Liver (tissue), 10 donors: ENCODE data around the gene DIPK1B. TPM values are rescaled to one million over a fixed set of nuclear protein-coding genes. Genes with fewer than 3 reads are reported as not detected.

Experiments used
- DNase-seq: peaks from one replicate; pipeline ENCODE4 v3.0.0-alpha.2; 2017; ENCODE audit warnings: low spot score
- H3K27ac ChIP-seq, 2 donors: one replicate each; pipeline ENCODE4 v1.7.0; 2013; ENCODE audit warnings: inconsistent platforms in 2 of 2, low read length in 2 of 2, control low read depth in 1 of 2, low read depth in 1 of 2, mild to moderate bottlenecking in 1 of 2
- H3K27me3 ChIP-seq, 4 donors: one replicate each; pipeline versions ENCODE4 v1.6.1 to v1.7.0; 2013; ENCODE audit warnings: low read length in 3 of 4, inconsistent platforms in 1 of 4, mild to moderate bottlenecking in 1 of 4, moderate library complexity in 1 of 4; ENCODE audit not compliant: control insufficient read depth in 4 of 4, insufficient read depth in 4 of 4
- H3K36me3 ChIP-seq, 4 donors: one replicate each; pipeline versions ENCODE4 v1.6.1 to v1.7.0; 2013; ENCODE audit warnings: low read length in 3 of 4, mild to moderate bottlenecking in 3 of 4, low read depth in 1 of 4, moderate library complexity in 1 of 4; ENCODE audit not compliant: control insufficient read depth in 4 of 4, insufficient read depth in 3 of 4
- H3K4me1 ChIP-seq, 4 donors: one replicate each; pipeline versions ENCODE4 v1.6.1 to v1.7.0; 2013; ENCODE audit warnings: low read length in 3 of 4, mild to moderate bottlenecking in 3 of 4, moderate library complexity in 1 of 4; ENCODE audit not compliant: control insufficient read depth in 4 of 4, insufficient read depth in 4 of 4
- H3K4me3 ChIP-seq, 3 donors: one replicate each; pipeline versions ENCODE4 v1.6.1 to v1.7.0; 2013; ENCODE audit warnings: low read length in 3 of 3, control low read depth in 1 of 3, low read depth in 1 of 3, mild to moderate bottlenecking in 1 of 3
- H3K9ac ChIP-seq, 2 donors: one replicate each; pipeline ENCODE4 v1.7.0; 2013; ENCODE audit warnings: low read length in 2 of 2, mild to moderate bottlenecking in 2 of 2, moderate library complexity in 2 of 2, control low read depth in 1 of 2, low read depth in 1 of 2
- H3K9me3 ChIP-seq, 4 donors: one replicate each; pipeline versions ENCODE4 v1.6.1 to v1.7.0; 2013; ENCODE audit warnings: low read length in 3 of 4; ENCODE audit not compliant: control insufficient read depth in 4 of 4
- EGR1 ChIP-seq, 2 donors: IDR thresholded peaks; 2 replicates each; pipeline ENCODE4 v1.6.1; 2016 to 2018; ENCODE audit warnings: antibody characterized with exemption in 2 of 2, low read depth in 2 of 2
- FOXA1 ChIP-seq: IDR thresholded peaks from 2 replicates; pipeline ENCODE4 v1.6.1; 2016; ENCODE audit warnings: antibody characterized with exemption
- GABPA ChIP-seq, 2 donors: IDR thresholded peaks in 1 of 2; conservative IDR thresholded peaks in 1 of 2; 2 replicates each; pipeline ENCODE4 v1.6.1; 2016; ENCODE audit warnings: antibody characterized with exemption in 2 of 2, mild to moderate bottlenecking in 1 of 2, moderate library complexity in 1 of 2
- HNF4A ChIP-seq, 2 donors: conservative IDR thresholded peaks; 2 replicates each; pipeline ENCODE4 v1.6.1; 2016; ENCODE audit warnings: antibody characterized with exemption in 2 of 2, mild to moderate bottlenecking in 2 of 2
- HNF4G ChIP-seq: IDR thresholded peaks from 2 replicates; pipeline ENCODE4 v1.6.1; 2016; ENCODE audit warnings: antibody characterized with exemption
- JUND ChIP-seq, 2 donors: IDR thresholded peaks; 2 replicates each; pipeline ENCODE4 v1.6.1; 2016; ENCODE audit warnings: antibody characterized with exemption in 2 of 2
- NR2F2 ChIP-seq: IDR thresholded peaks from 2 replicates; pipeline ENCODE4 v1.6.1; 2016; ENCODE audit warnings: antibody characterized with exemption
- RAD21 ChIP-seq, 2 donors: IDR thresholded peaks; 2 replicates each; pipeline ENCODE4 v1.6.1; 2016; ENCODE audit warnings: antibody characterized with exemption in 2 of 2, mild to moderate bottlenecking in 2 of 2
- RXRA ChIP-seq, 2 donors: IDR thresholded peaks; 2 replicates each; pipeline ENCODE4 v1.6.1; 2017 to 2018; ENCODE audit warnings: antibody characterized with exemption in 2 of 2, mild to moderate bottlenecking in 1 of 2
- SP1 ChIP-seq: IDR thresholded peaks from 2 replicates; pipeline ENCODE4 v1.6.1; 2018; ENCODE audit warnings: antibody characterized with exemption, mild to moderate bottlenecking
- TAF1 ChIP-seq: conservative IDR thresholded peaks from 2 replicates; pipeline ENCODE4 v1.6.1; 2016; ENCODE audit warnings: antibody characterized with exemption, mild to moderate bottlenecking
- YY1 ChIP-seq: IDR thresholded peaks from 2 replicates; pipeline ENCODE4 v1.6.1; 2016; ENCODE audit warnings: antibody characterized with exemption, mild to moderate bottlenecking
- WGBS: extraction: QIAGEN DNeasy Blood & Tissue Kit; methylation state at CpG from one replicate; pipeline ENCODE4 v1.1.7; 2013; 5-methylcytosine and 5-hydroxymethylcytosine counted together
- polyA plus RNA-seq, 2 donors: library from polyadenylated mRNA; stranded (reverse) in 1 of 2; unstranded in 1 of 2; fragments of 200-250 nt in 1 of 2; fragments of >200 nt in 1 of 2; fragmentation: Nextera tagmentation in 1 of 2; extraction: Ambion mirVana in 1 of 2; gene quantifications; one replicate each; pipeline versions ENCODE4 v1.2.1 to v1.2.3, GENCODE V29; 2013 to 2015
- small RNA-seq: library from RNA; depleted of rRNA; stranded (forward); fragments of <200 nt; gene quantifications from one replicate; pipeline ENCODE3, GENCODE V24; 2014
- total RNA-seq, 2 donors: library from RNA; depleted of rRNA; stranded (reverse); fragments of >200 nt; gene quantifications; one replicate each; pipeline ENCODE4 v1.2.3, GENCODE V29; 2014
- TF ChIP-seq, protein P1 (sequence below): IDR thresholded peaks from 2 replicates; pipeline ENCODE4 v1.6.1; 2016; ENCODE audit warnings: antibody characterized with exemption
- TF ChIP-seq, protein P2 (sequence below): IDR thresholded peaks from 2 replicates; pipeline ENCODE4 v1.6.1; 2016; ENCODE audit warnings: antibody characterized with exemption
- TF ChIP-seq, protein P3 (sequence below): IDR thresholded peaks from 2 replicates; pipeline ENCODE4 v1.6.1; 2016; ENCODE audit warnings: antibody characterized with exemption, mild to moderate bottlenecking
- TF ChIP-seq, protein P4 (sequence below): IDR thresholded peaks from 2 replicates; pipeline ENCODE4 v1.6.1; 2016; ENCODE audit warnings: antibody characterized with exemption
- donor health status: healthy.
- donor health status: healthy.
- donor health status: healthy.
- donor health status: healthy.
- donor health status: healthy.

The DIPK1B gene
- total and polyA plus RNA-seq, 4 donors, result 2.3 to 19.7 (median 5.2) TPM

DNA sequence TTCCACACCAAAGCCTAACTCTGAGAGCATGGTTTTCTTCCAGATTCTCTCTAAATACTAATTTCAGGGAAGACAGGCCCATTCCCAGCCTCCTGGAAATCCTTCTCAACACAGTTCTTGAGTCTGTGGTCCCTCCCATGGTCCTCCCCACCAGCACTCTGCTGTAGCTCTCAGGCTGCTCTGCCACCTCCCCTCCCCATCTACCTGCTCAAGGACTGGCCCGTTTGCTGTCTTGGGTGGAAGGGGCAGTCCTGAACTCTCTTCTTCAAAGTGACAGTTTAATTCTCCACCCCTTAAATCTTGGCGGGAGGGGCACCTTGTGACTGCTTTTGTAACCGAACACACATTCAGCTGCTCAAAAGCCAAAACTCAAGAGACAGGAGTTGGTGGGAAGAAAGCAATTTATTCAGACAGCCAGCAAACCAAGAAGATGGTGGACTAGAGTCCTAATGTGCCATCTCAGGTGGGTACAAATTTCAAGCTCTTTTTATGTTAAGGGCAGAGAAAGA, 59.6 kb downstream of the DIPK1B start (continued):
- TF ChIP-seq, protein P1, sequence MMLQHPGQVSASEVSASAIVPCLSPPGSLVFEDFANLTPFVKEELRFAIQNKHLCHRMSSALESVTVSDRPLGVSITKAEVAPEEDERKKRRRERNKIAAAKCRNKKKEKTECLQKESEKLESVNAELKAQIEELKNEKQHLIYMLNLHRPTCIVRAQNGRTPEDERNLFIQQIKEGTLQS, result no peak
- TF ChIP-seq RXRA (IDR thresholded peaks at IDR 0.05), result no peak
- no peak for TF ChIP-seq EGR1 (IDR thresholded peaks at IDR 0.05; ENCODE audit: low read depth in 2 of 2)
- TF ChIP-seq, protein P2, sequence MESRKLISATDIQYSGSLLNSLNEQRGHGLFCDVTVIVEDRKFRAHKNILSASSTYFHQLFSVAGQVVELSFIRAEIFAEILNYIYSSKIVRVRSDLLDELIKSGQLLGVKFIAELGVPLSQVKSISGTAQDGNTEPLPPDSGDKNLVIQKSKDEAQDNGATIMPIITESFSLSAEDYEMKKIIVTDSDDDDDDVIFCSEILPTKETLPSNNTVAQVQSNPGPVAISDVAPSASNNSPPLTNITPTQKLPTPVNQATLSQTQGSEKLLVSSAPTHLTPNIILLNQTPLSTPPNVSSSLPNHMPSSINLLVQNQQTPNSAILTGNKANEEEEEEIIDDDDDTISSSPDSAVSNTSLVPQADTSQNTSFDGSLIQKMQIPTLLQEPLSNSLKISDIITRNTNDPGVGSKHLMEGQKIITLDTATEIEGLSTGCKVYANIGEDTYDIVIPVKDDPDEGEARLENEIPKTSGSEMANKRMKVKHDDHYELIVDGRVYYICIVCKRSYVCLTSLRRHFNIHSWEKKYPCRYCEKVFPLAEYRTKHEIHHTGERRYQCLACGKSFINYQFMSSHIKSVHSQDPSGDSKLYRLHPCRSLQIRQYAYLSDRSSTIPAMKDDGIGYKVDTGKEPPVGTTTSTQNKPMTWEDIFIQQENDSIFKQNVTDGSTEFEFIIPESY, result no peak
- TF ChIP-seq NR2F2, result no peak

DNA sequence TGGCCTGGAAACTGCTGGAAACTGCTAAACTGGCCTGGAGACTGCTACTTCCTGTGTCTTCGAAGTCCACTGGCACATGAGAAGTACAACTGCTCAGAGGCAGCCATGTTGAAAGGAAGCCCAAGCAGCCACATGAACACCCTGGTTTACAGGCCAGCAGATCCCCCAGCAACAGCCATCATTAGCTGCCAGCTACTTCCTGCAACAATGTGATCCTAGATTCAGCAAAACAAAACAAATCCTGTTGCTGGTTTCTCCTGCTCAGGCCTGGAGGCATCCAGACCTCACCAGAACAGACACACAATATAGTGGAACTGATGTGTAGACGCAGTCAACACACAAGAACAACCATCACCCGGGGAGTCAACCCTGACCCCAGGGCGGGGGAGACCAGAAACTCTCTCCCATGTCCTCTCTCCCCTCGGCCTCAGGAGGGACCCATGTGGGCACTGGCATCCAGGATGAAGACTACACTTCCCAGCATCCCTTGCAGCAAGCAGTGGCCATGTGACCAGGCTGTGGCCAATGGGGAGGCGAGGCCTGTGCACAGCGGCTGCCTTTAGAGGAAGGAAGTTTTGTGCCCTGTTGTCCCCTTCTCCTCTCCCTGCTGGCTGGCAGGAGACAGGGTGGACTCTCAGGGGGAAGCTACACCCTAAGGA, 61.1 kb downstream of the DIPK1B start:
- Histone ChIP-seq H3K4me3 (no peak overlapping the region), H3K27ac (no peak overlapping the region), H3K36me3 (no peaks in the 10 kb centered on the region), H3K27me3 (no peaks in the 10 kb centered on the region), H3K9me3 (peaks cover 4 to 8% (median 5%) of the 10 kb centered on the region in 4 donors), H3K9ac (no peak overlapping the region), H3K4me1 (peaks cover 0 to 2% (median 0%) of the 10 kb centered on the region in 4 donors)
- DNase-seq, result no peak
- WGBS, result 86% methylated on average over 7 of the region's 7 CpGs
- TF ChIP-seq RXRA (IDR thresholded peaks at IDR 0.05), result no peak
- TF ChIP-seq JUND (IDR thresholded peaks at IDR 0.05), result no peak
- TF ChIP-seq, protein P2, result no peak
- TF ChIP-seq TAF1, result no peak
- TF ChIP-seq HNF4A (conservative IDR thresholded peaks at IDR 0.05), result no peak
- TF ChIP-seq, protein P3, sequence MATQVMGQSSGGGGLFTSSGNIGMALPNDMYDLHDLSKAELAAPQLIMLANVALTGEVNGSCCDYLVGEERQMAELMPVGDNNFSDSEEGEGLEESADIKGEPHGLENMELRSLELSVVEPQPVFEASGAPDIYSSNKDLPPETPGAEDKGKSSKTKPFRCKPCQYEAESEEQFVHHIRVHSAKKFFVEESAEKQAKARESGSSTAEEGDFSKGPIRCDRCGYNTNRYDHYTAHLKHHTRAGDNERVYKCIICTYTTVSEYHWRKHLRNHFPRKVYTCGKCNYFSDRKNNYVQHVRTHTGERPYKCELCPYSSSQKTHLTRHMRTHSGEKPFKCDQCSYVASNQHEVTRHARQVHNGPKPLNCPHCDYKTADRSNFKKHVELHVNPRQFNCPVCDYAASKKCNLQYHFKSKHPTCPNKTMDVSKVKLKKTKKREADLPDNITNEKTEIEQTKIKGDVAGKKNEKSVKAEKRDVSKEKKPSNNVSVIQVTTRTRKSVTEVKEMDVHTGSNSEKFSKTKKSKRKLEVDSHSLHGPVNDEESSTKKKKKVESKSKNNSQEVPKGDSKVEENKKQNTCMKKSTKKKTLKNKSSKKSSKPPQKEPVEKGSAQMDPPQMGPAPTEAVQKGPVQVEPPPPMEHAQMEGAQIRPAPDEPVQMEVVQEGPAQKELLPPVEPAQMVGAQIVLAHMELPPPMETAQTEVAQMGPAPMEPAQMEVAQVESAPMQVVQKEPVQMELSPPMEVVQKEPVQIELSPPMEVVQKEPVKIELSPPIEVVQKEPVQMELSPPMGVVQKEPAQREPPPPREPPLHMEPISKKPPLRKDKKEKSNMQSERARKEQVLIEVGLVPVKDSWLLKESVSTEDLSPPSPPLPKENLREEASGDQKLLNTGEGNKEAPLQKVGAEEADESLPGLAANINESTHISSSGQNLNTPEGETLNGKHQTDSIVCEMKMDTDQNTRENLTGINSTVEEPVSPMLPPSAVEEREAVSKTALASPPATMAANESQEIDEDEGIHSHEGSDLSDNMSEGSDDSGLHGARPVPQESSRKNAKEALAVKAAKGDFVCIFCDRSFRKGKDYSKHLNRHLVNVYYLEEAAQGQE, result no peak
- no peak for TF ChIP-seq FOXA1
- TF ChIP-seq YY1, result no peak
- no peak for TF ChIP-seq EGR1 (IDR thresholded peaks at IDR 0.05; ENCODE audit: low read depth in 2 of 2)
- TF ChIP-seq SP1, result no peak
- TF ChIP-seq NR2F2, result no peak
- TF ChIP-seq, protein P4, sequence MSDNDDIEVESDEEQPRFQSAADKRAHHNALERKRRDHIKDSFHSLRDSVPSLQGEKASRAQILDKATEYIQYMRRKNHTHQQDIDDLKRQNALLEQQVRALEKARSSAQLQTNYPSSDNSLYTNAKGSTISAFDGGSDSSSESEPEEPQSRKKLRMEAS, result no peak
- no peak for TF ChIP-seq HNF4G
- no peak for TF ChIP-seq GABPA (IDR thresholded peaks at IDR 0.05 in 1 of 2, conservative IDR thresholded peaks at IDR 0.05 in 1 of 2)
- no peak for TF ChIP-seq RAD21 (IDR thresholded peaks at IDR 0.05)

Small RNA genes within 50 kb of the gene (small RNA-seq; reads per million reads assigned to genes)
- 1,683 reads per million, percentile 99 among the genes with 10 or more reads in this experiment for gene MIR126
- gene MIR6722, result not detected

Other genes with a start within 250 kb of the DIPK1B start
- gene SEC16A, start 229.5 kb upstream of the DIPK1B start, total RNA-seq, result 10 to 100 TPM; 21.7 to 96.1 TPM
- gene SEC16A, start 229.5 kb upstream of the DIPK1B start, polyA plus RNA-seq, result 10 to 100 TPM; 43.3 to 88.7 TPM
- gene NOTCH1, start 166.5 kb upstream of the DIPK1B start, total RNA-seq, result 10 to 100 TPM in 1 of 2 donors, 1 to 10 TPM in 1; 9.4 to 22.3 TPM
- 1 to 10 TPM; 2.4 to 7.5 TPM for gene NOTCH1, start 166.5 kb upstream of the DIPK1B start, polyA plus RNA-seq
- gene EGFL7, start 49.7 kb upstream of the DIPK1B start, total RNA-seq, result 10 to 100 TPM; 34.5 to 38.5 TPM
- 10 to 100 TPM; 32.1 to 39.7 TPM for gene EGFL7, start 49.7 kb upstream of the DIPK1B start, polyA plus RNA-seq
- 100 to 1,000 TPM in 1 of 2 donors, 10 to 100 TPM in 1; 75.1 to 213 TPM for gene AGPAT2, start 25.1 kb upstream of the DIPK1B start, total RNA-seq
- 100 to 1,000 TPM; 211 to 222 TPM for gene AGPAT2, start 25.1 kb upstream of the DIPK1B start, polyA plus RNA-seq
- under 1 TPM; 0.08 to 0.14 TPM for gene LCN10, start 30.4 kb downstream of the DIPK1B start, total RNA-seq
- gene LCN10, start 30.4 kb downstream of the DIPK1B start, polyA plus RNA-seq, result under 1 TPM; 0.11 to 0.12 TPM
- gene LCN6, start 36.0 kb downstream of the DIPK1B start, total RNA-seq, result not detected
- gene LCN6, start 36.0 kb downstream of the DIPK1B start, polyA plus RNA-seq, result under 1 TPM; 0.14 to 0.32 TPM
- gene LCN8, start 45.7 kb downstream of the DIPK1B start, total RNA-seq, result not detected
- not detected for gene LCN8, start 45.7 kb downstream of the DIPK1B start, polyA plus RNA-seq
- not detected for gene LCN15, start 51.9 kb downstream of the DIPK1B start, total RNA-seq
- gene LCN15, start 51.9 kb downstream of the DIPK1B start, polyA plus RNA-seq, result not detected
- 10 to 100 TPM; 32.2 to 58.9 TPM for gene TMEM141, start 78.8 kb downstream of the DIPK1B start, total RNA-seq
- gene TMEM141, start 78.8 kb downstream of the DIPK1B start, polyA plus RNA-seq, result 10 to 100 TPM; 73.6 to 74.7 TPM
- gene CCDC183, start 83.8 kb downstream of the DIPK1B start, total RNA-seq, result 1 to 10 TPM in 1 of 2 donors, under 1 TPM in 1; 0.75 to 1.8 TPM
- 1 to 10 TPM in 1 of 2 donors, under 1 TPM in 1; 0.20 to 1.3 TPM for gene CCDC183, start 83.8 kb downstream of the DIPK1B start, polyA plus RNA-seq
- 10 to 100 TPM; 12.6 to 32.6 TPM for gene RABL6, start 95.4 kb downstream of the DIPK1B start, total RNA-seq
- gene RABL6, start 95.4 kb downstream of the DIPK1B start, polyA plus RNA-seq, result 1 to 10 TPM; 3.6 to 8.7 TPM
- 1 to 10 TPM in 1 of 2 donors, under 1 TPM in 1; 0.56 to 2.3 TPM for gene AJM1, start 129.9 kb downstream of the DIPK1B start, total RNA-seq
- gene AJM1, start 129.9 kb downstream of the DIPK1B start, polyA plus RNA-seq, result 1 to 10 TPM in 1 of 2 donors, under 1 TPM in 1; 0.61 to 1.0 TPM
- gene PHPT1, start 136.8 kb downstream of the DIPK1B start, total RNA-seq, result 10 to 100 TPM; 23.2 to 40.4 TPM
- gene PHPT1, start 136.8 kb downstream of the DIPK1B start, polyA plus RNA-seq, result 10 to 100 TPM; 44.2 to 83.1 TPM
- gene MAMDC4, start 139.8 kb downstream of the DIPK1B start, total RNA-seq, result 1 to 10 TPM; 4.0 to 8.1 TPM
- 1 to 10 TPM; 2.4 to 3.9 TPM for gene MAMDC4, start 139.8 kb downstream of the DIPK1B start, polyA plus RNA-seq
- 100 to 1,000 TPM; 123 to 248 TPM for gene EDF1, start 153.7 kb downstream of the DIPK1B start, total RNA-seq
- gene EDF1, start 153.7 kb downstream of the DIPK1B start, polyA plus RNA-seq, result 100 to 1,000 TPM; 289 to 513 TPM
- 10 to 100 TPM in 1 of 2 donors, 1 to 10 TPM in 1; 7.5 to 14.9 TPM for gene TRAF2, start 173.9 kb downstream of the DIPK1B start, total RNA-seq
- gene TRAF2, start 173.9 kb downstream of the DIPK1B start, polyA plus RNA-seq, result 1 to 10 TPM; 4.7 to 6.1 TPM
- gene FBXW5, start 232.2 kb downstream of the DIPK1B start, total RNA-seq, result 100 to 1,000 TPM in 1 of 2 donors, 10 to 100 TPM in 1; 64.0 to 163 TPM
- 100 to 1,000 TPM in 1 of 2 donors, 10 to 100 TPM in 1; 87.1 to 130 TPM for gene FBXW5, start 232.2 kb downstream of the DIPK1B start, polyA plus RNA-seq
- gene C8G, start 232.7 kb downstream of the DIPK1B start, total RNA-seq, result 100 to 1,000 TPM in 1 of 2 donors, 10 to 100 TPM in 1; 25.1 to 323 TPM
- 1,000 to 10,000 TPM in 1 of 2 donors, 100 to 1,000 TPM in 1; 892 to 1,117 TPM for gene C8G, start 232.7 kb downstream of the DIPK1B start, polyA plus RNA-seq
- gene LCN12, start 239.7 kb downstream of the DIPK1B start, total RNA-seq, result 1 to 10 TPM; 2.3 to 5.2 TPM
- gene LCN12, start 239.7 kb downstream of the DIPK1B start, polyA plus RNA-seq, result 10 to 100 TPM in 1 of 2 donors, 1 to 10 TPM in 1; 7.3 to 12.2 TPM